Measurements from ENCODE around the gene AMDHD2. TPM values are rescaled to one million over a fixed set of nuclear protein-coding genes. Genes with fewer than 3 reads are reported as not detected.
"Not testable (repeated sequence)": the region's sequence is repeated elsewhere in the genome, so short reads cannot be mapped to it uniquely, and the experiment has no call there.

AMDHD2 gene
- total RNA-seq = 37.6 and 59.2 TPM in 2 replicates

DNA sequence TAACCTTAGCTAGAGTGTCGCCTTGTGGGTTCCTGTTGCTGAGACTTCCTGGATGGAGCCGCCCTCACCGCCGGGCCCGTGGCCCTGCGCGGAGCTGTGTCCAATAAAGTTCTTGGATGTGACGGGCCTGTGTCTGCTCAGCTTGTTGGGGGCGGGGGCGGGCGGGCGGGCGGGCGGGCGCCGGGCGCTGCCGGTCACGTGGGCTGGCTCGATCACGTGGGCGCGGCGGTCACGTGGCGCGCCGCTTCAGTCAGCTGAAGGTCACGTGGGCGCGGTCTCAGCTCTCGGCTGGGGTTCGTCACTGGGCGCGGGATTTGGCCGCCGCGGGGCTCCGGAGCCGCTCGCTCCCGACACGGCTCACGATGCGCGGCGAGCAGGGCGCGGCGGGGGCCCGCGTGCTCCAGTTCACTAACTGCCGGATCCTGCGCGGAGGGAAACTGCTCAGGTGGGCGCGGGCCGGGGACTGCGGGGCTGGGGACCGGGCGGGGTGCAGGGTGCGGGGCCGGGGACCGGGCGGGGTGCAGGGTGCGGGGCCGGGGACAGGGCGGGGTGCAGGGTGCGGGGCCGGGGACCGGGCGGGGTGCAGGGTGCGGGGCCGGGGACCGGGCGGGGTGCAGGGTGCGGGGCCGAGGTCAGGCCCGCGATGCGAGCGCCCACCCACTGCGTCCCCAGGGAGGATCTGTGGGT lies at the start of gene AMDHD2:
Gene AMDHD2, plus strand, starts transcription at position 275 of the 687 bp plus-strand sequence. Its CDS starts 88 bp downstream, at position 363.
- DNase-seq = peak; percentile 96

- DNase-seq = no peak
Measured at GRCh38 chr16:2470603-2471015, 49.6 kb upstream of the AMDHD2 start.

DNA sequence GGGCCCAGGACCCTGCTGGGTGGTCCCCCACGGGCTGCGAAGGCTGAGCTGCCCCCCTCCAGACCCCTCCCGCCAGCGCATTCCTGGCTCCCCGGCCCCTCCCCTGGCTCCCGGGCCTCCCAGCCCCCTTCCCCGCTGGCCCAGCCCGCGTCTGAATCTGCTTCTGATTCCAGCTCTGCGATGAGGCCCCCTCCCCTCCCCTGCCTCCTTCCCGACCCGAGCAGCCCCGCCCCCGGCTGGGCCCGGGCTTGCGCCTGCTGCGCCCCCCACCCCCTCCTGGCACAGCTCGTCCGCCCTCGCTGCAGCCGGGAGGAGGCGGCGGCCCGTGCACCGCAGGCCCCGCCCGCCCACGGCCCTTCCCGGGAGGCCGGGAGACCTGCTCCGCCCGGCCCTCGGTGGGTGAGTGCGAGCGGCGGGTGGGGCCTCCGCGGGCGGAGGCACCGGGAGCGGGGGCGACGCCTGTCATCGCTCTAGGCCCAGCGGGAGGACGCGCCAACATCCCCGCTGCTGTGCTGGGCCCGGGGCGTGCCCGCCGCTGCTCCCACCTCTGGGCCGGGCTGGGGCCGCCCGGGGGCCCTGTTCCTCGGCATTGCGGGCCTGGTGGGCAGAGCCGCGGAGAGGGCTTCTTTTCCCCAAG lies 49.0 kb upstream of the AMDHD2 start, which contains the start of gene NTN3:
Gene NTN3, plus strand, starts transcription at position 282 of the 637 bp plus-strand sequence. CDS start 405 bp downstream, outside the sequence.
- DNase-seq = no peak

DNA sequence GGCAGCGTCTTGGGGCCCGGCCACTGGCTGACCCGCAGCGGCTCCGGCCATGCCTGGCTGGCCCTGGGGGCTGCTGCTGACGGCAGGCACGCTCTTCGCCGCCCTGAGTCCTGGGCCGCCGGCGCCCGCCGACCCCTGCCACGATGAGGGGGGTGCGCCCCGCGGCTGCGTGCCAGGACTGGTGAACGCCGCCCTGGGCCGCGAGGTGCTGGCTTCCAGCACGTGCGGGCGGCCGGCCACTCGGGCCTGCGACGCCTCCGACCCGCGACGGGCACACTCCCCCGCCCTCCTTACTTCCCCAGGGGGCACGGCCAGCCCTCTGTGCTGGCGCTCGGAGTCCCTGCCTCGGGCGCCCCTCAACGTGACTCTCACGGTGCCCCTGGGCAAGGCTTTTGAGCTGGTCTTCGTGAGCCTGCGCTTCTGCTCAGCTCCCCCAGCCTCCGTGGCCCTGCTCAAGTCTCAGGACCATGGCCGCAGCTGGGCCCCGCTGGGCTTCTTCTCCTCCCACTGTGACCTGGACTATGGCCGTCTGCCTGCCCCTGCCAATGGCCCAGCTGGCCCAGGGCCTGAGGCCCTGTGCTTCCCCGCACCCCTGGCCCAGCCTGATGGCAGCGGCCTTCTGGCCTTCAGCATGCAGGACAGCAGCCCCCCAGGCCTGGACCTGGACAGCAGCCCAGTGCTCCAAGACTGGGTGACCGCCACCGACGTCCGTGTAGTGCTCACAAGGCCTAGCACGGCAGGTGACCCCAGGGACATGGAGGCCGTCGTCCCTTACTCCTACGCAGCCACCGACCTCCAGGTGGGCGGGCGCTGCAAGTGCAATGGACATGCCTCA lies 48.3 kb upstream of the AMDHD2 start:
- no peak for DNase-seq

DNA sequence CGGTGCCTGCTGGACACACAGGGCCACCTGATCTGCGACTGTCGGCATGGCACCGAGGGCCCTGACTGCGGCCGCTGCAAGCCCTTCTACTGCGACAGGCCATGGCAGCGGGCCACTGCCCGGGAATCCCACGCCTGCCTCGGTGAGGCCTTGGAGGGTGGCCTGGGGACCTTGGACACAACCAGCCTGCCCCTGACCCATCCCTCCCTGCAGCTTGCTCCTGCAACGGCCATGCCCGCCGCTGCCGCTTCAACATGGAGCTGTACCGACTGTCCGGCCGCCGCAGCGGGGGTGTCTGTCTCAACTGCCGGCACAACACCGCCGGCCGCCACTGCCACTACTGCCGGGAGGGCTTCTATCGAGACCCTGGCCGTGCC lies 47.7 kb upstream of the AMDHD2 start:
- DNase-seq = no peak

DNA sequence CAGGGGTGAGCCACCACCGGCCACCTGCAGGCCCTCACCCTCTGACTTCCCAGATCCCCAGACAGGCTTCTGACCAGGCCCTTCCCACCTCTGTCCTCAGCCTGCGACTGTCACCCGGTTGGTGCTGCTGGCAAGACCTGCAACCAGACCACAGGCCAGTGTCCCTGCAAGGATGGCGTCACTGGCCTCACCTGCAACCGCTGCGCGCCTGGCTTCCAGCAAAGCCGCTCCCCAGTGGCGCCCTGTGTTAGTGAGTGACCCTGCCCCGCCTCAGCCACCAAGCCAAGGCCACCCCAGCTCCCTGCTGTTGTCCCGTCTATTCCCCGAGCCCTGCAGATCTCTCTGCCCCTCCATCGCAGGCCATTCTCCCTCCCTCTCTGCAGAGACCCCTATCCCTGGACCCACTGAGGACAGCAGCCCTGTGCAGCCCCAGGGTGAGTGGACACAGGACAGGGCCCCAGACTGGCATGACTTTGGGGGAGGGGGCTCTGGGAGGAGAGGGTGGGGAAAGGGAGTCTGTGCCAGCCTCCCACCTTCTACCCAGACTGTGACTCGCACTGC lies 47.2 kb upstream of the AMDHD2 start:
- DNase-seq = no peak

DNA sequence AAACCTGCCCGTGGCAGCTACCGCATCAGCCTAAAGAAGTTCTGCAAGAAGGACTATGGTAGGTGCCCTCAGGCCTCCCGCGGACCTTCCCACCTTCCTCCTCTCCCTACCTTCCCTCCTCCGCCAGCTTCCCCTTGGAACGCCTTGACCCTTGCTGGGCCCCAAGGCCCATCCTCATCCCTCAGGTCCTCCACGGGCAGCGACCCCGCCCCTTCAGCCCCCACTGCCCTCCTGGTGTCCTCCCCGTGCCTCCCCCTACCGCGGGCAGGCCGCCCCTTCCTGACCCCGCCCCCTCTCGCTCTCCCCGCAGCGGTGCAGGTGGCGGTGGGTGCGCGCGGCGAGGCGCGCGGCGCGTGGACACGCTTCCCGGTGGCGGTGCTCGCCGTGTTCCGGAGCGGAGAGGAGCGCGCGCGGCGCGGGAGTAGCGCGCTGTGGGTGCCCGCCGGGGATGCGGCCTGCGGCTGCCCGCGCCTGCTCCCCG lies 46.7 kb upstream of the AMDHD2 start:
- DNase-seq = no peak

DNA sequence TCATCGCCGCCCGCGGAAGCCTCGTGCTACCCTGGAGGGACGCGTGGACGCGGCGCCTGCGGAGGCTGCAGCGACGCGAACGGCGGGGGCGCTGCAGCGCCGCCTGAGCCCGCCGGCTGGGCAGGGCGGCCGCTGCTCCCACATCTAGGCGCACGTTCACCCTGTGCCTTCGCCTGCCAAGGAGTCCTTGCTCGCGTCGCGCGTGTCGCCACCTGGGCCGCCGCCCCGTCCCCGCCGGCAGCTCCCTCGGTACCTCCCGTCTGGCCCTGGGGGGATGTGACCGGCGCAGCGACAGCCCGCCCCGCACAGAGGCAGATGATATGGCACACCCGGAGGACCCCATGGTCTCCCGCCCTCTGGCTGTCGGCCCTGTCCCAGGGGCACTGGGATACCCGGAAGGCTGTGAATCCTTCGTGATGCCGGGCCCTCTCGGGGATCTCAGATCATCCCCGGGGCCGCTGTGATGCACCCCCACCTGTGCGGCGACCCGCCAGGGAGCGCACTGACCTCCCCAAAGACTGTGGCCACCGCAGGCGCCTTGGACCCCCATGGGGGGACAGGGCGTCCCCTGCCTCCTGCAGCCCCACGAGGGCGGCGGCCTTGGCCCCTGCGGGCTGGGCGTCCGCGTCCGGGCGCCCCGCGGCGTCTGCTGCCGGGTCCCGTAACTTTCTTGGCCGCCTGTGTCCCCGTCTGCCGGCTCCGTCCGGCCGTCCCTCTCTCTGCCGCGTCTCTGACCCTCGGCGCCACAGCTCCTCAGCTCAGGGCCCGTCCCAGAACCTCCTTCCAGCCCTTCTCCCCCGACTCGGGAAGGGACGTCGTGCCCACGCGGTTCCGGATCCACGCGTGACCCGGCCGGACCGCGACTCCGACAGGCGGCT lies 45.9 kb upstream of the AMDHD2 start:
- peak; percentile 67 for DNase-seq

DNA sequence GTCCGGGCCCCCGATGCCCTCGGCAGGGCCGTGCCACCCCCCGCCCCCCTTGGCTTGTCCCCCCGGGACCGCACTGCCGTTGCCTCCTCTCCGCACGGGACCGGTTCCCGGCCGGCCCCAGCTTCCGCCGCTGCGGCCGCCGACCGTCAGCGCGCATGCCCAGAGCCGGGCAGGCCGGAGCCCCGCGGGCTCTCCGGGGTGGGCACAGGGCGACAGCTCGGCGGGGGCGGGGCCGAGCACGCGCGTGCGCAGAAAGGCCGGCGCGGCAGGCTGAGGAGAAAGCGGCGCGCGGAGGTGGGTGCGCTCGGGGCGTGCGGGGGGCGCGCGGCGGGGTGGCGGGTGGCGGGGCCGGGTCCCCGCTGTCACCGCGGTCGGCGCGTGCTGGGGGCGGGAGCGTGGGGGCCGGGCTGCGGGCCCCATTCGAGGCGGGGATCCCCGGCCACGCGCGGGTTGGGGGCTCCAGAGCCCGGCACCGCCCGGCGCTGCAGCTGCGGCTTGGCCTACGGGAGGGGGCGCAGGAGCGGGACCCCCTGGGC lies 45.2 kb upstream of the AMDHD2 start, which contains the start of gene TBC1D24:
Gene TBC1D24, plus strand, starts transcription at position 251 of the 536 bp plus-strand sequence. CDS start 21,022 bp downstream, outside the sequence.
- peak; percentile 88 for DNase-seq

DNA sequence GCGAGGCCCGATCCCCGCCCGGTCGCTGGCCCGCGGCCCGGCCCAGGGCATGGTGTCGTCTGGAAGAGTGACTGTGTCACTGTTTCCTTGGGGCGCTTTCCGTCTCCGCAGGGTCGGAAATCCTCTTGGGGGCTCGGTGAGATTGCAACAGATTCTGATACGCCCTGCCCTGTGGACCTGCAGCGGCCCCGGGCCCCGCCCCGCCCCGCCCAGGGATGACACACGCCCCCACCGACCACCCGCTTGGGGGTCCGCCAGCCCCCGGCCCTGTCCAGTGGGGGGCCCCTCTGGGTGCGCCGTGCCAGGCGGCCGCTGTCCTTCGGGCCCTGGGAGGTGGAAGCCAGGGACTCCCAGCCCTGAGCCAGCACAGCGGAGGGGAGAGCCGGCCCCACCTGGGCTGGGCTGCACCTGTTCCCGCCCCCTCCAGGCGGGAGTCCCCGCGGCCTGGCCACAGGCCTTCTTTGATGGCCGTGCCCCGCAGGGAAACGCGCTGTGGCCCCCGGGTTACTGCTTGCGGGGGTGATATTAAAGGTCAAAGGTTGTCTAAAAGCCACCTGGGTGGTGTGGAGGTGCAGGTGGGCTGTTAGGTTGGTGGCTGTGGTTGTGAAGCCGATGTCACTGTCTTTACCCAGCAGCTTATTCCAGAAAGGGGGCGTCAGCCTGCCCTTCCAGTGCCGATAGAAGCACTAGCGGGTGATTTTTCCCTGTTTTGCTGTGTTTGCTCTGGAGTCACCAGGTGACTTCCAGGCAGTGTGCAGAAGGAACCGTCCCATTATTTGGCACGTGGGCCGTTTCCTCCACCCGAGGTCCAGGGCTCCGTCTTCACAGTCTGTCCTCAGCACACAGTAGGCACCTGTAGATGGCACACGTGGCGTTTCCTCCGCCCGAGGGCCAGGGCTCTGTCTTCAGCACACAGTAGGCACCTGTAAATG lies 44.5 kb upstream of the AMDHD2 start:
- DNase-seq = peak; percentile 13

DNA sequence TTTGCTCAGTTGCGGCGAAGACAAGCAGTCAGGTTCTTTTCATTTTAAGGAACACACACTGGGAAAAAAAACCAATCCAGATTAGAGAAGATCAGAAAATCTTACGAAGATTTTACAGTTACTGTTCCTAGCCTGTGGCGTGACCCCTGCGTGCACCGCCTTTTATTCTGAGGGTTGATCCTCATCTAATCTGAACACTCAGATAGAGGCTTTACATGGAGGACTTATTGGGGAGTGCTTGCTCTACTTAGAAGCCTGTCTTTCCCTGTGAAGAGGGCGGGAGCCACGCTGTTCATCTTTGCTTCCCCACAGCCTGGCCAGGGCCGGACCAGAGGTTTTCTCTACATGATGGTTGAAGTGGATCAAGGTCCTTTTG lies 43.8 kb upstream of the AMDHD2 start:
- DNase-seq = no peak

DNA sequence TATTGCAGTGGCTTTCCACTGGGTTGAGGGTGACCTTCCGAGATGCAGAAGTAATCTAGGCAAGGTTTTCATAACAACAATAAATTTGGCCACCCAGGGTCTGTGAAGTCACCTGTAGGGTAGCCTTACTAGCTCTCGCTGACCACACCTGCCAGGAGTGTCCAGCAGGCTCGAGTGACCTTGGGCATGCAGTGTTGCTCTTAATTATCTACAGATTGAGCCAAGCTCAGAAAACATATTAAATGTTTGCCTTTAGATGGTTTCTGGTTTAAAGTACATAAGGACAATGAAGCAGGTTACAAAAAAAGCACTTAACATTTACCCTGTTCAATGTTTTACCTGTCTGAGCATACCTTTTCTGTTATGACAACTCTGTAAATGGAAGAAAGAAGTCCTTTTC lies 43.4 kb upstream of the AMDHD2 start:
- DNase-seq = no peak

GRCh38 chr16:2477327-2477726 lies 42.8 kb upstream of the AMDHD2 start:
- DNase-seq = no peak

DNA sequence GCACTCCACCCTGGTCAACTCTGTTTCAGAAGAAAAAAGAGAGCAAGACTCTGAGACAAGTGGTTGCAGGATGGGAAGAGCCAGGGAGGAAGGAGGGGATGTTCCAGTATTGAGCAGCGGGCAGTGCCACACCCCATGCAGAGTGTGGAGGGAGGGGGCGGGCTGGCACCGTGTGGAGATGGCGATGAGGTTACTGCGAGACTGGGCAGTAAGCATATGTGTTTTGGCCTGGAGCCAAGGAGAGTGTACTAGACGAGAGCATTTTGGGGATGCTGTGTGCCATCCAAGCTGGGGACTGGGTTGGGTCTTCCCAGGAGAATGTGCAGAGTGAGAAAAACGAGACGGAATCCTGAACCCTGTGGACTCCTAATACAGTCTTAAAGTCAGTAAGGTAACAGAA lies 41.9 kb upstream of the AMDHD2 start:
- DNase-seq = no peak

DNA sequence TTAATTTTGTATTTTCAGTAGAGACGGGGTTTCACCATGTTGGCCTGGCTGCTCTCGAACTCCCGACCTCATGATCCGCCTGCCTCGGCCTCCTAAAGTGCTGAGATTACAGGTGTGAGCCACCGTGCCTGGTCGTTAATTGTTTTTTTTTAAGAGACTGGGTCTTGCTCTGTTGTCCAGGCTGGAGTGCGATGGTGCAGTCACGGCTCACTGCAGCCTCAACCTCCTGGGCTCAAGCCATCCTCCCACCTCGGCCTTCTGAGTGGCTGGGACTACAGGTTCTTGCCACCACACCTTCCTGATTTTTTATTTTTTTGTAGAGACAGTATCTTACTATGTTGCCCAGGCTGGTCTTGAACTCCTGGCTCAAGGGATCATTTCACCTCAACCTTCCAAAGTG lies 40.2 kb upstream of the AMDHD2 start:
- not testable (repeated sequence) for DNase-seq

DNA sequence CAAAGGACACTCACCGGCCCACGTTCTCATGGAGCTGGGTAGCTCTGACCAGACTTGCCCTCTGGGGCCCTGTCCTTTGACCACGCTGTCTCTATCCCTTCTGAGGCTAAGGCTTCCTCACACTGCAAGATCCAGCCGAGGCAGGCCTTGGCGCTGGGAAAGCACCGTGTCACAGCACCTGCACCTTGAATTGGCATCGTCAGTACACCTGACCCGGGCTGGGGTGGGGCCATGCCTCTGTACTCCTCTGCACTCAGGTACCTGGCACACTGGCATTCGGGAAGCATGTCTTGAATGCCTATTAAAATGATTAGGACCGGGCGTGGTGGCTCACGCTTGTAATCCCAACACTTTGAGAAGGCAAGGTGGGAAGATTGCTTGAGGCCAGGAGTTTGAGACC lies 39.2 kb upstream of the AMDHD2 start:
- no peak for DNase-seq

GRCh38 chr16:2481676-2482075 lies 38.5 kb upstream of the AMDHD2 start:
- DNase-seq = no peak

- DNase-seq = no peak
Measured at GRCh38 chr16:2482249-2482648, 37.9 kb upstream of the AMDHD2 start.

GRCh38 chr16:2482708-2483534 lies 37.2 kb upstream of the AMDHD2 start:
- no peak for DNase-seq
